Measurements from ENCODE around the gene POLR1F.

Gene POLR1F

DNA sequence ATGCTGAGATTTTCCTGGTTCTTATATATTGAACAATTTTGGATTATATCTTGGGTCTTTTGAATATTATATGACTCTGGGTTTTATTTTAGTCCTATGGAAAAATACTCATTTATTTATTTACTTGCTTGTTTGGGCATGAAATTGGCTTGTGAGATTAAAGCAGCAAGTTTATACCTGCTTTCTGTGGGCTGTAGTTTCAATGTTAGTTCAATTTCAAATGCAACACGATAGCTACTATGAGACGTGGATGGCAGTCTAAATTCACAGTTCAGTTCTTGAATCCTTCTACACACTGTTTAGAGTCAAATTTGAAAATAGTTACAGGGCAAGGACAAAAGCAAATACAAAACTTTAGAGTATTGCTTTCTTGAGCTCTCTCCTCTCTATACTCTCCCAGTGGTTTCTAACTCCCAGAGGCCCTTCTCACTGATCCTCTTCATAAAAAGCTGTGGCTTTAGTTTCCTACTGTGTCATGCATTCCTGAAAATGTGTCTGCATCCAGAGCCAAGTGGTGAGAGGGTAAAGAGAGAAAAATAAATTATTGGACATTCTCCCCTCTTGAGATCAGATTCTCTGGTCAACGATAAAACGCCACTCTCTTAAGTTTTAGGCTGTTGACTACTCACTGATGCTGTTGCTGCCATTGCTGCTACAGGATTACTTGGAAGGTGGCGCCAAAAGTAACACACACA is 34.4 kb downstream of the POLR1F start:
- DNase-seq, result no peak

DNA sequence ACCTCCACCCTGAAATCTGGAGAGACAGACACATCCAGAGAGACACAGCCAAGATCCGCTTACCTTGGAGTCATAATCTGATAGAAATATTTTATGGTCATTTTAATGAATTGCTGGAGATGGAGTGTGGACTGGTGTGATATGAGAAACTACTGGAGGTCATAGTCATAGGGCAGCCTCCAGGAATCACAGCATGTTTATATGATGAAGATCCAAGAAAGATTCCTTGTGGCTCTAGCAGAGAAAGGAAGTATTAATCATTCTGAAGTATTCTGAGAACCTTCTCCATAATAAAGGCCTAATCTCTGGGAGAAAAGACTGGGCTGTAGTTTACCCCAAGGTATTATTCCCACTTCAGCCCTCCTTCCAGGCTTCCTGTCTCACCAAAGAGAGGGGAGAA is 38.0 kb downstream of the POLR1F start:
- no peak for DNase-seq

DNA sequence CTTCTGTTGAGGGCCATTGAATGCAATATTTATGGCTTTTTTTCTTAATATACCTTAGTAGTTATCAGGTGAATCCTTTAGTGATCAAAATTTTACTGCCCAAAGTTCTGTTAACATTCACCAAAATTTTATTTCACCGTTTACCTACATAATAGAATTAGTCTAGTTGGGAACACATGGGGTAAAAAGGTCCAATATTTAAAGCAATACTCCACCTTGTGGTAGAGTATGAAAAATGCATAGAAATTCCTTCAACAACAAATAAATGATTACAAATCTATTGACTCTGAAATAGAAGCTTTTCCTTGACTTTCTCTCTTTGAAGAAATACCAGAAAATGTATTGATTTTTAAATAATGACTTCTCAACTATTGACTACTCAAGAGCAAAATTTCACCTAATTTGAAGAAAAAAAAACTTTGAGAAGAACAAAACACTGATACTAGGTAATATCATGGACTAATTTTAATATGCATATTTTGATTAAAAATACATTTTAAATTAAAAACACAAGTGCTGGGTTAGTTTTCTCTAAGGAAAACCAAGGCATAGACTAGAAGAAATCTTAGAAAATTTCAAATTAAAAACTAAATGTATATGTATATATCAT is 43.3 kb downstream of the POLR1F start:
- DNase-seq, result no peak

DNA sequence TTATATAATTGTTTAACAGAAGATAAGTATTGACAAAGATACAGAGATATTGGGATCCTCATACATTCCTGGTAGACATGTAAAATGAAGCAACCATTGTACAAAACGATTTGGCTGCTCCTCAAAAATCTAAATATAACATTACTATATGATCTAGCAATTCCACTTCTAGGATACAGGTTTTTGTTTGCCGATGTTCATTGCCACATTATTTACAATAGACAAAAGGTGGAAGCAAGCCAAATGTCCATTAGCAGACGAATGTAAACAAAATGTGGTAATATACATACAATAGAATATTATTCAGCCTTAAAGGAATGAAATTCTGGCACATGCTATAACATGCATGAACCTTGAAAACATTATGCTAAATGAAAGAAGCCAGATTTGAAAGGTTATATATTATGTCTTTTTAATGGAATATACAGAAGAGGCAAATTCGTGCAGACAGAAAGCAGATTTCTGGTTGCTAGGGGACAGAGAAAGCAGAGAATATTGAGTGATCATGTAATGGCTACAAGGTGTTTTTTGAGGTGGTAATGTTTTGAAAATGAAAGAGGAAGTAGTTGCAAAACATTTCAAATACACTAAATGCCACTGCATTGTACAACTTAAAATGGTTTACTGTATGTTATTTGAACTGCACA is 44.9 kb downstream of the POLR1F start:
- DNase-seq, result no peak

DNA sequence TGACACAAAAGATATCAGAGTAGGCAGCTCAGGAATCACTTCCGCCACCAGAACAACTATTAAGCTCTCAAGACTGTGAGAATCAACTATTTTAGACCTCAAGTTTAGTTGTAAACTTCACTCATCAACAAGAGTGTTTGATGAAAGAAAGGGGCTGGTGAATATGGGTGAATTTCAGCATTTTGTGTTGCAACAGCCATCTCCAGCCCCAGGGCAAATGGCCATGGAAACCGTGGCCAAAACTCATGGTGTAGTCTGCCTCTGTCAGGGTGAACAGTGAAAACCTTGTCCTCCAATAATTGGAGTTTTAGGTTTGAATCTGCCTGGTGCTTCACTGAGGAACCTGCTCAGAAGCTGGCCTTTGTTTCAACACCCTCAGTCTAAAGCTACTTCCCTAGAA is 60.0 kb downstream of the POLR1F start:
- no peak for DNase-seq
